ENCODE results near the gene RNU7-1.
A peak's percentile ranks its signal among the peaks of the same experiment; 100 is the strongest.

The RNU7-1 gene

GRCh38 chr12:6937481-6938352 is 5.9 kb upstream of the RNU7-1 start:
- DNase-seq (ENCODE audit: low read depth): peak; percentile 91

GRCh38 chr12:6938353-6939190 is 5.0 kb upstream of the RNU7-1 start:
- no peak for DNase-seq (ENCODE audit: low read depth)

GRCh38 chr12:6939191-6939540 is 4.5 kb upstream of the RNU7-1 start:
- DNase-seq (ENCODE audit: low read depth): no peak

- DNase-seq (ENCODE audit: low read depth): no peak
Observed at GRCh38 chr12:6941267-6941666, 2.3 kb upstream of the RNU7-1 start.

- no peak for DNase-seq (ENCODE audit: low read depth)
Observed at GRCh38 chr12:6941782-6942181, 1.8 kb upstream of the RNU7-1 start.

- DNase-seq (ENCODE audit: low read depth): no peak
Observed at GRCh38 chr12:6942331-6942665, 1.3 kb upstream of the RNU7-1 start.

GRCh38 chr12:6943389-6943721 is 261 bp upstream of the RNU7-1 start:
- DNase-seq (ENCODE audit: low read depth): peak; percentile 62

GRCh38 chr12:6944381-6945186 is 968 bp downstream of the RNU7-1 start:
- DNase-seq (ENCODE audit: low read depth): peak; percentile 75

- DNase-seq (ENCODE audit: low read depth): no peak
Observed at GRCh38 chr12:6945613-6946012, 2.0 kb downstream of the RNU7-1 start.

GRCh38 chr12:6946033-6946919 is 2.7 kb downstream of the RNU7-1 start:
- peak; percentile 51 for DNase-seq (ENCODE audit: low read depth)

GRCh38 chr12:6946920-6947374 is 3.3 kb downstream of the RNU7-1 start:
- DNase-seq (ENCODE audit: low read depth): no peak

GRCh38 chr12:6947615-6948014 is 4.0 kb downstream of the RNU7-1 start:
- no peak for DNase-seq (ENCODE audit: low read depth)

GRCh38 chr12:6948873-6949594 is 5.4 kb downstream of the RNU7-1 start:
- DNase-seq (ENCODE audit: low read depth): no peak

- no peak for DNase-seq (ENCODE audit: low read depth)
Observed at GRCh38 chr12:6950401-6950801, 6.8 kb downstream of the RNU7-1 start.

- no peak for DNase-seq (ENCODE audit: low read depth)
Observed at GRCh38 chr12:6950811-6951540, 7.4 kb downstream of the RNU7-1 start, which contains the start of gene PTPN6. Gene PTPN6 (plus strand): TSS chr12:6951356. CDS start chr12:6951513, 157 bp downstream.

- DNase-seq (ENCODE audit: low read depth): no peak
Observed at GRCh38 chr12:6951551-6952120, 8.0 kb downstream of the RNU7-1 start.

GRCh38 chr12:6952121-6952862 is 8.7 kb downstream of the RNU7-1 start:
- no peak for DNase-seq (ENCODE audit: low read depth)

GRCh38 chr12:6952863-6953441 is 9.3 kb downstream of the RNU7-1 start:
- DNase-seq (ENCODE audit: low read depth): no peak

All from activated T-helper 1 cell treated with Interleukin-2 at 50 U/mL for 16 hours (primary cell).